ENCODE measurements around the gene ENC1. TPM values are rescaled to one million over a fixed set of nuclear protein-coding genes. Genes with fewer than 3 reads are reported as not detected.
A peak's percentile ranks its signal among the peaks of the same experiment; 100 is the strongest.

Gene ENC1
- total RNA-seq, 2 experiments from 2014 or later, result 0.78 to 0.96 TPM

DNA sequence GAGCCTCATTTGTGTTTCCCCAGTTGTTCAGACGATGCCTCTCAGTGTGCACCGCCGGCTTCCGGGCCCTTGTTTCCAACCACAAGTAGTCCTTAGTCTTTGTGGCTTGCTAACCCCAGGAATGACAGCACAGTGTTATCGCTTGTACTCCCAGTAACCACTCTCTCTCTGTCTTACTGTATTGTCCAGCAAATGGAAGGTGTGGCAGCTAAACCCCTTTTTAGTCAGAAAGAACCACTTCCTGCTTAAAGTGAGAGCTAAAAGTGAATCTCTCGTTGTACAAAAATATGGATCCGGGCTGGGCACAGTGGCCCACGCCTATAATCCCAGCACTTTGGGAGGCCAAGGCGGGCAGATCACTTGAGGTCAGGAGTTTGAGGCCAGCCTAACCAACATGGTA, 61.3 kb downstream of the ENC1 start:
- peaks cover 25% of the 10 kb centered on the region for H3K4me1 Mint-ChIP-seq

DNA sequence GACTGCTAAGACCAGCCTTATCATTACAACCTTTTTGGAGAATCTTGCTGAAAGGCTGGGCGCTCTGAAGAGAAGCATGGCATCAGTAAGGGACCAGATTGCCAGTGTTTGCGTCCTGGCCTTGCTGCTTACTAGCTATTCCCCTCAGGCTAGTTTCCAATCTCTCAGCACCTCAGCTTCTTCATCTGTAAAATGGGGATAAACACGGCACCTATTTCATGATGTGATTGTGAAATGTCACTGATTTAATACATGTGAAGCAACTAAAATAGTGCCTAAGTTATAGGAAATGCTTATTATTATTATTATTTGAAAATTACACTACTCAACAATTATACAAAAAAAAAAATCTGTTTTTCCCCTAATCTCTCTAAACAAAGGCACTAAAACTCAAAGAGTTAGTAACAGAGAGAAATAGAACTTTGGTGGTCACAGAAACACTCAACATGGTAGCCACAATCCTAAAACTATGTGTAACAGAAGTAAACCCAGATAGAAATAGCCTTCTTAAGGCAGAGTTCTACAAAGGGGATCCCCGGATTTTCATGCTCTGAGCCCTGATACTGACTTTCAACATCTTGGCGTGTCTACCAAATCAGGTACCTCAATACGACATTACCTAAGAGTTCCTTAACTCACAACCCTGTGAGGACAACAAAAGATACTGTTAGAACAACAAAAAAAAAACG, 62.0 kb downstream of the ENC1 start:
- POLR2A ChIA-PET, result interaction anchor here (0.7 kb wide), 1 partner anchor 1827 kb away, joined by 4 read pairs; no protein-coding TSS in a partner anchor
- Mint-ChIP-seq H3K36me3 (no peaks in the 10 kb centered on the region), H3K9me3 (no peaks in the 10 kb centered on the region), H3K27ac (peak overlapping the region; percentile 14), H3K4me3 (peak overlapping the region; percentile 7), H3K27me3 (peaks cover 8% of the 10 kb centered on the region), H3K4me1 (peaks cover 25% of the 10 kb centered on the region)
- DNase-seq, result no peak
- ATAC-seq (ENCODE audit: low read depth), result no peak

More for the DNA sequence above, 61.3 kb downstream of the ENC1 start:
- POLR2A ChIA-PET, result no interaction called here
- Mint-ChIP-seq H3K27me3 (peaks cover 13% of the 10 kb centered on the region), H3K9me3 (no peaks in the 10 kb centered on the region), H3K36me3 (no peaks in the 10 kb centered on the region), H3K27ac (peak overlapping the region; percentile 14), H3K4me3 (peak overlapping the region; percentile 7)
- DNase-seq (no peak), ATAC-seq (ENCODE audit: low read depth) (peak; percentile 76)

Other genes with a start within 250 kb of the ENC1 start
- gene HEXB, start 44.5 kb upstream of the ENC1 start, total RNA-seq, result 10 to 100 TPM; 68.5 to 70.6 TPM
- 10 to 100 TPM; 24.0 to 26.2 TPM for gene GFM2, start 126.4 kb upstream of the ENC1 start, total RNA-seq
- gene NSA2, start 126.5 kb upstream of the ENC1 start, total RNA-seq, result 100 to 1,000 TPM; 124 to 126 TPM
- gene FAM169A, start 225.7 kb upstream of the ENC1 start, total RNA-seq, result 10 to 100 TPM; 10.2 to 11.6 TPM

Measured in activated naive CD8-positive, alpha-beta T cell treated with anti-CD3 and anti-CD28 coated beads, Interleukin-2, amount 10 ng/mL, durations not matched to agents 7 days and 5 days (primary cell).